Kasumi-1 (cell line): ENCODE data around the gene CNKSR1.

Source experiments
- DNase-seq, 2 experiments: peaks; one replicate each; lab custom pipeline; 2025; lab: John Stamatoyannopoulos, UW

Gene CNKSR1

GRCh38 chr1:26160527-26161414 is 16.5 kb upstream of the CNKSR1 start:
- no peak for DNase-seq

DNA sequence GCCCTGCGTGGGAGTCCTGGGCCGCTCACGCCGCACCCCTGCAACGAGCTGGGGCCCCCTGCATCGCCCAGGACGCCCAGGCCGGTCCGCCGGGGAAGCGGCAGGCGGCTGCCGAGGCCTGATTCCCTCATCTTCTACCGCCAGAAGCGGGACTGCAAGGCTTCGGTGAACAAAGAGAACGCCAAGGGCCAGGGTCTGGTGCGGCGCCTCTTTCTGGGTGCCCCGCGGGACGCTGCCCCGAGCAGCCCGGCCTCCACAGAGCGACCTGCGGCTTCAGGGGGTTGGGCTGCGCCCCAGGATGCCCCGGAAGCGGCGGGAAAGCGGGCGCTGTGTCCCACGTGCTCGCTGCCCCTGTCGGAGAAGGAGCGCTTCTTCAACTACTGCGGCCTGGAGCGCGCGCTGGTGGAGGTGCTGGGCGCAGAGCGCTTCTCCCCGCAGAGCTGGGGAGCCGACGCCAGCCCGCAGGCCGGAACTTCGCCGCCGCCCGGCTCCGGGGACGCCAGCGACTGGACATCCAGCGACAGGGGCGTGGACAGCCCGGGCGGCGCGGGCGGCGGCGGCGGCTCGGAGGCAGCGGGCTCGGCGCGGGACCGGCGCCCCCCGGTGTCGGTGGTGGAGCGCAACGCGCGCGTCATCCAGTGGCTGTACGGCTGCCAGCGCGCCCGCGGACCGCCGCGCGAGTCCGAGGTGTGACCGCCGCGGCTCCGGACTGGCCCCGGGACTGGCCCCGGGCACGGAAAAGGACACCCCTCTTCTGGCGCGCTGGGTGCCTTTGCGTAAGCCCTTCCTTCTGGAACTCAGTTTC is 15.7 kb upstream of the CNKSR1 start:
- peak; percentile 44 to 57 for DNase-seq

GRCh38 chr1:26162220-26162709 is 15.0 kb upstream of the CNKSR1 start:
- DNase-seq: no peak

- no peak for DNase-seq
These were observed 13.6 kb upstream of the CNKSR1 start for GRCh38 chr1:26163684-26164035.

DNA sequence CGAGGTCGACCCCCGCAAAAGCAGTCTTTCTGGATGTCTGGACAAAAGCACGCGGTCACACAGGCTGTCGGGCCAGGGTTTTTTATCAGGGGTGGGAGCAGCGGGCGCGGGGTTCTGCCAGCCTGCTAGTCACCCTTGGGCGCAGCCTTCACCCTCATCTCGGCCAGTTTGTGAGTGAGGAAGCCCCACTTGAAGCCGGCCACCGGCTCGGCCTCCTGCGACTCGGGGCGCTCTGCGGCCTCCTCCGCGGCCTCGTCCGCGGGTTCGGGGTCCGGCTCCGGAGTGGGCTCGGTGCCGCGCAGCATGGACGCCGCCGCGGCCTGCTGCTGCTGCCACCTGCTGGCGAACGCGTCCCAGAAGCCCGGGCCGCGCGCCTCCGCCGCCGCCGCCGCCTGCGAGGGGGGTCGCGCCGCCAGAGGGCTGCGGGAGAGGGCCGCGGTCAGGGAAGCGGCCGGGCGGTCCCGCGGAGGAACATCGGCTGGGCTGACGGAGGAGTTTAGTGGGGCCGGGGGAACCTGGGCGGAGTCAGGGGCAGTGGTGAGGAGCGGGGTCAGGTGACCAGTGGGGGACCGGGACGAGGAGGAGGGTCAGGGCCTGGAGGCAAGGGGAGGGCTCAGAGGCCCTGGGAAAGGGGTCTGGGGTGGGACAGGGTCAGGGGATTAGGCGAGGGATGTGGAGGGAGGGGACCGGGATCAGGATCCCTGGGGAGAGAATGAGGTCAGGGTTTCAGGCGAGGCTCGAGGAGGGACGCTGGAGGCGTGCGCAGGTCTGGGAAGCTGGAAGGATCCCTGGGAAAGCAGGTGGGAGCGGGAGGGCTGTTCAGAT is 13.0 kb upstream of the CNKSR1 start:
- no peak for DNase-seq

DNA sequence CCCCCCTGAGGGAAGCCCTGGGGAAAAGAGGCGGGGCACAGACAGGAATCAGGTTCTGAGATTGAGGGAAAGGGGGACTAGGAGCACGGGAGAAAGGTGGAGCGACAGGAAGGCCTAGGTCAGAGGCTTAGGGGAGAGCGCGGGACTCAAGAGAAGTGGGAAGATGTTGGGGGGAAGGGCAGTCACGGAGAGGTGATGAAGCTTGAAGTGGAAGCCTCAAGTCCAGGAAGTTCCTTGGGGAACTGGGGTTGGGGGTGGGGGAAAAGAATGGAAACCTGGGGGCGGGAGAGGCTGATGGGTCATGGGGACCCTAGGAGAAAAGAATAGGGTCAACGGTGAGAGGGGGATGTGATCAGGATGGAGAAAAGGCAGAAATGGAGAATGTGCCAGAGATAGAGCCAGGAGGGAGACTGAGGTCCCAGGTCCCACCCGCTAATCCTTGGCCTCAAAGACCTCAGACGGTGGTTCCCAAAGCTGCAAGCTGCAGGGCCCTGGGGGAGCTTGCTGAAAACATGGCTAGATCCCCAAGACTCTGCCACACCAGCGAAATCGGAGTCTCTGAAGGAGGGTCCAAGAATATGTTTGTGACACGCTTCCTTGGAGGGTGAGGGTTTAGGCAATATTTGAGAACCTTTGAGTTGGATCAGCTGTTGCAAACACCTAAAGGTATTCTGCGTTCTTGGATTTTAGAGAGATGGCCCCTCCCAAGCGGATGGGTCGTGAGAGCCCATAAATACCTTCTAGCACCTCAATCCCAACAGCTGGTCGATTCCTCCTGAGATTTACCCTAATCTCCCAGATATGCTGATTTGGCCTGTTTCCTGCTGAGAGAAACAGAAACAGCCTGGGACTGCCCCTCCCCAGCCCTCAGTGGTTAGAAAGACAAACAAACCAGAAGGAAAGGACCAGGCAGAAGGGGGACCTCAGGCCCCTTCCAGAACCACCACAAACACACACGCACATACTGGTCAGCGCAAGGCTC is 12.1 kb upstream of the CNKSR1 start:
- DNase-seq: no peak

DNA sequence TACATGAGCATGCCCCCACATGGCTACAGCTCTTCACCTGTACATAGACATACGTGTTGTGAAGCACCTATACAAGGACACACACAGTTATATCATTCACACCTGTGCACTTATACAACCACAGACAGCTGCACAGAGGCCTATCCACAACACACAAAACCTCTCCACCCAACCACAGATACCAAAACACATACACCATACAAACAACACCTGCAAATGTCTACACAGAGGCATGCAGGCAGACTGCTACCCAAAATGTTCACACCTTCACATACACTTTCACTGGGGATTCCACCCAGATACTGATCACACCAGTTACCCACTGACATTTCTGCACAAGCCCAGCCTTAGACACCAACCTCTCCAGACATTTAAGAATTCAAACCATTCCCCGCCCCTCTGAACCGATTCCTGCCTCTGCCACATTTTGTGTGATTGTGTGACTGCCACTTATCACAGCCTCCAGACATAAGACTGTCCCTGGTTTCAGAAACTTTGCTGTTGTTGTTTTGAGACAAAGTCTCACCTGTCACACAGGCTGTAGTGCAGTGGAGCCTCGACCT is 10.5 kb upstream of the CNKSR1 start:
- DNase-seq: no peak

DNA sequence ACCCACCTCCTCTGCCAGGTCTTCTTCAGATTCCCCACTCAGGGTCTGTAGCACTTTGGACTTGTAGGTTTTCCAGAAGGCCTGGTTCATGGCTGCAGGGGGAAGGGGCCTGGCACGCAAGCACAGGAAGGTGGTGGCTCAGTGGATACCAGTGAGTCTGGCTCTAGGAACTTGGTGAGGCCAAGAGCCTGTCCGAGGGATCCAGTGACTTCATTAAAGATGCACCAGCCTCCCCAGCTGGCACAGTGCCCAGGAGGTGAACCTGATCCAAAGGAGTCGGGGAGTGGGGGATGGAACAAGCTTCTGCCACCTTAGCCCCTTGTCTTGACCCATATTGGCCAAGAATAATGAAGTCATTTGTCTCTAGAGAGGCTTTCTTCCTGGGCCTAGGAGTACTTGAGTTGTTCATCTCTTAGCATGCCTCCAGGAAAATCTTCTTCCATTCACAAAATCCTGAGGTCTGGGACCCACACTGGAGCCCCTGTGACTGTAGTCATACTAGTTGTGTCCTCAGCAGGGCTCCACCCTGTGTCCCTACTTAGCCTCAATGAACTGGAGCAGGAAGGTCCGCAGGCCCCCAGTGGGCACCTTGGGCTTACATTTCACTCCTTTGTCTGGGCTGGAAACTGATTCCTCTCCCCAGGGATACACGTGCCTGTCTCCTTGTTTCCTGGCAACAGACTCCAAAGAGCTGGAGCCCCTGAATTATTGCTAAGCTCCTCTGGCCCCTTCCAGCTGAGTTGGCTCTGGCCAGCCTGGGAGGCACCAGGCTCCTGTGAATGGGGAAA is 8.7 kb upstream of the CNKSR1 start, which contains the start of gene C1orf232:
C1orf232 (minus strand) TSS at position 554 of the 788 bp plus-strand sequence; CDS start at position 90, 464 bp downstream.
- DNase-seq: no peak

DNA sequence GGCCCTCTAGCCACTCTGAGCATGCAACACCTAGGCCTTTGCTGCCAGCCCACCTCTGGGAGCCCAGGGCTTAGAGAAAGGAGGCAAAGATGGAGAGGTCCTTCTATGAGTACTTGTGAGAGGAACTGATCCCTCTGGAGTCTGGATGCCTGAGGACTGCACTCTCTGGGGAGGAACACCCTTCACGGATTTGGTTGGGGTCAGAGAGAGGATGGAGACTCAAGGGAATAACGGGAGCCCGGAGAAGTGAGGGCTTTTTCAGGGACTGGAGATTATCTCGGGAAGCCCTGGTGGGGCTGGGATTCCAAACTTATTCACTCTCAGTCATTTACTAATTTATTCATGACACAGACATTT is 8.1 kb upstream of the CNKSR1 start:
- no peak for DNase-seq

- DNase-seq: peak; percentile 87 to 94
These were observed 7.4 kb upstream of the CNKSR1 start, which contains the start of gene ZNF593 for GRCh38 chr1:26169669-26170471. TSS of gene ZNF593 (plus strand) at chr1:26169908. CDS start at chr1:26169984, 76 bp downstream.

DNA sequence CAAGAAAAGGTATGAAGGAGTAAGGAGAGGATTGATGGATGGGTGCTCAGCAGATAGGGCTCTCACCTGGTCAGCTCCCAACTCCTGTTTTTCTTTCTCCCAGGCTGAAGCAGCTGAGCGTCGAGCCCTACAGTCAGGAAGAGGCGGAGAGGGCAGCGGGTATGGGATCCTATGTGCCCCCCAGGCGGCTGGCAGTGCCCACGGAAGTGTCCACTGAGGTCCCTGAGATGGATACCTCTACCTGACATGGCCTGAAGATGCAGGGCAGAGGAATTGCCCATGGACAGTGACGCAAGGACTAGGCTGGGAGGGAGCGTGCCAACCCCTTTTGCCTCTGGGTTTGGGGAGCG is 6.8 kb upstream of the CNKSR1 start:
- no peak for DNase-seq

GRCh38 chr1:26171084-26172072 is 5.9 kb upstream of the CNKSR1 start, which contains the start of gene ZNF593OS:
TSS of gene ZNF593OS (minus strand) at chr1:26171832. CDS start at chr1:26171661, 171 bp downstream.
- DNase-seq: no peak

DNA sequence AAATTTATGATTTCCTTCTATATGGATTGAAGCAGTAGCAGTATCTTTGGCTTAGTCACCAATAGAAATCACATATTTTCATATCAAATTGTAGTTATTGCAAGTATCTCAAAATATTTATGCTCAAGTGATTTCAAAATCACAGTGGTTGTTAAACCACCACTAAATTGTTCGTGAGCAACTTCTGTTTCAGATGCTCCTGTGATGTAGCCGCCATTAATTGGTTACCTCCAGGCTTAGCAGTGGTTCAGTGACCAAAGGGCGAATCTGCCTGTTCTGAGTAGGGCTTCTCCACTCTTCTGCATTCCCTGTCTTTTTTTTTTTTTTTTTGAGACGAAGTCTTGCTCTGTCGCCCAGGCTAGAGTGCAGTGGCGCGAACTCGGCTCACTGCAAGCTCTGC is 1.9 kb upstream of the CNKSR1 start:
- no peak for DNase-seq

GRCh38 chr1:26180010-26180506 is 2.8 kb downstream of the CNKSR1 start:
- DNase-seq: no peak

GRCh38 chr1:26181586-26182382 is 4.5 kb downstream of the CNKSR1 start:
- no peak for DNase-seq

GRCh38 chr1:26182383-26182696 is 5.0 kb downstream of the CNKSR1 start:
- DNase-seq: no peak

DNA sequence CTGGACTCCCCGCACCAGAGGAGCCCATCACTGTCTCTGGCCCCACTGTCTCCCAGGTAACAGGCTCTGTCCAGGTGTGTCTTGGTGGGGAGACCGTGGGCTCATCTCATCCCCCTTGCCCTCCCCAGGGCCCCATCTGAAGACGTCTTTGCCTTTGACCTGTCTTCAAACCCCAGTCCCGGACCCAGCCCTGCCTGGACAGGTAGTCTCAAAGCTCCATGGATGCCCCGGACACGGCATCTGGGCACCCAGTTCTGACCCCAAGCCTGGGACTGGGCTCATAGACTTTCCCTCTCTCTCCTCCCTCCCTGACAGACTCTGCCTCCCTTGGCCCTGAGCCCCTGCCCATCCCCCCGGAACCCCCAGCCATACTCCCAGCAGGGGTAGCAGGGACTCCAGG is 6.8 kb downstream of the CNKSR1 start:
- no peak for DNase-seq
